ENCODE measurements around the gene TENT4B.

TENT4B gene

GRCh38 chr16:50273382-50273690 is 120.2 kb downstream of the TENT4B start:
- no peak for DNase-seq

GRCh38 chr16:50273888-50274325 is 120.8 kb downstream of the TENT4B start:
- DNase-seq: peak; percentile 14

GRCh38 chr16:50274326-50275097 is 121.4 kb downstream of the TENT4B start:
- no peak for DNase-seq

- DNase-seq: no peak
These were observed 122.0 kb downstream of the TENT4B start for GRCh38 chr16:50275098-50275415.

GRCh38 chr16:50275428-50276325 is 122.6 kb downstream of the TENT4B start:
- DNase-seq: no peak

GRCh38 chr16:50276326-50276640 is 123.2 kb downstream of the TENT4B start:
- no peak for DNase-seq

GRCh38 chr16:50276801-50277555 is 123.9 kb downstream of the TENT4B start:
- DNase-seq: no peak

- DNase-seq: no peak
These were observed 125.1 kb downstream of the TENT4B start for GRCh38 chr16:50278251-50278650.

GRCh38 chr16:50279504-50279865 is 126.4 kb downstream of the TENT4B start:
- no peak for DNase-seq

GRCh38 chr16:50280932-50281331 is 127.8 kb downstream of the TENT4B start:
- no peak for DNase-seq

Data from GDM1 (cell line).